Measurements from ENCODE around the gene HMGN3. TPM values are rescaled to one million over a fixed set of nuclear protein-coding genes. Genes with fewer than 3 reads are reported as not detected.

Gene HMGN3
- total and polyA plus RNA-seq, 2 of the 13 experiments (the other 11 are each of a cell fraction or from before 2014, with no cell fraction given) = 67.9 to 145 TPM

- in situ Hi-C loops (cut with HindIII; ENCODE audit: extremely low pct_ligation_motif_present, low pct_unique_long_range_greater_than_20kb) = no loop called here
- CTCF ChIA-PET (ENCODE audit: low intra/inter-chr PET ratio, low total read pairs) = no interaction called here
- no peaks in the 10 kb centered on the region for H3K36me3 ChIP-seq (replicated peaks in 1 of 2; ENCODE audit: control insufficient read depth in 1 of 2, insufficient read depth in 2 of 2, low read length in 2 of 2)
Observed at GRCh38 chr6:79170431-79170830, 64.1 kb downstream of the HMGN3 start.

More at GRCh38 chr6:79170431-79170830, 64.1 kb downstream of the HMGN3 start:
- no TSS peak for BruUV-seq (replicated peaks)
- H2AFZ ChIP-seq (ENCODE audit: low read length) = no peak overlapping the region
- H3K27ac ChIP-seq (ENCODE audit: extremely low read length, insufficient read depth, low read length) = no peak overlapping the region
- POLR2A ChIA-PET = interaction anchor here (0.7 kb wide), 1 partner anchor 20 kb away, joined by 3 read pairs; no protein-coding TSS in a partner anchor
- H3K4me1 ChIP-seq (ENCODE audit: insufficient read depth, low read length) = no peaks in the 10 kb centered on the region
- 56% methylated on average over 5 of the region's 5 CpGs for WGBS (ENCODE audit: low lambda C conversion rate)
- FAIRE-seq (no peak), ATAC-seq (no peak), DNase-seq (ENCODE audit: low spot score) (no peak)
- H3K9me3 ChIP-seq (ENCODE audit: low read length) = no peaks in the 10 kb centered on the region
- intact Hi-C loops (cut with micrococcal nuclease; ENCODE audit: unreplicated experiment) = no loop called here
- no peak overlapping the region for H3K4me3 ChIP-seq (replicated peaks in 1 of 3; ENCODE audit: insufficient read depth in 1 of 3, low read depth in 2 of 3, low read length in 3 of 3)
- H3K79me2 ChIP-seq (ENCODE audit: insufficient read depth, low read length) = no peaks in the 10 kb centered on the region
- H3K27me3 ChIP-seq (ENCODE audit: control insufficient read depth in 1 of 2, insufficient read depth in 2 of 2, low read length in 2 of 2) = no peaks in the 10 kb centered on the region
- H4K20me1 ChIP-seq (ENCODE audit: insufficient read depth, low read length) = no peaks in the 10 kb centered on the region
- TF ChIP-seq IRF9 (CRISPR knock-in tag; IDR thresholded peaks at IDR 0.05; ENCODE audit: borderline replicate concordance) = no peak
- no peak for TF ChIP-seq SIX4 (CRISPR knock-in tag; IDR thresholded peaks at IDR 0.05)
- no peak for TF ChIP-seq POLR2AphosphoS2 (IDR thresholded peaks at IDR 0.05; ENCODE audit: low read depth, low read length)
- no peak for TF ChIP-seq MBD4 (IDR thresholded peaks at IDR 0.05; ENCODE audit: borderline replicate concordance, low read length)
- TF ChIP-seq YEATS2 (CRISPR knock-in tag; IDR thresholded peaks at IDR 0.05; ENCODE audit: borderline replicate concordance) = no peak
- no peak for TF ChIP-seq RBFOX2 (IDR thresholded peaks at IDR 0.05; ENCODE audit: low read depth, low read length)
- no peak for TF ChIP-seq HOMEZ (CRISPR knock-in tag; IDR thresholded peaks at IDR 0.05; ENCODE audit: low read depth)
- no peak for TF ChIP-seq ZNF234 (CRISPR knock-in tag; conservative IDR thresholded peaks at IDR 0.05)
- no peak for TF ChIP-seq CBX1 (IDR thresholded peaks at IDR 0.05; ENCODE audit: low read depth)
- TF ChIP-seq TBL1XR1 (IDR thresholded peaks at IDR 0.05; ENCODE audit: borderline replicate concordance, low read length, partially characterized antibody) = no peak
- TF ChIP-seq SYNCRIP (IDR thresholded peaks at IDR 0.05; ENCODE audit: insufficient read depth, low read depth, low read length) = no peak
- TF ChIP-seq CERS6 (CRISPR knock-in tag; IDR thresholded peaks at IDR 0.05) = no peak
- no peak for TF ChIP-seq ZNF841 (CRISPR knock-in tag; IDR thresholded peaks at IDR 0.05; ENCODE audit: borderline replicate concordance)
- no peak for TF ChIP-seq ARID5B (CRISPR knock-in tag; IDR thresholded peaks at IDR 0.05)
- TF ChIP-seq BCL3 (CRISPR knock-in tag; IDR thresholded peaks at IDR 0.05) = no peak
- no peak for TF ChIP-seq HNRNPK (IDR thresholded peaks at IDR 0.05; ENCODE audit: low read depth, low read length, poor library complexity, severe bottlenecking)
- no peak for TF ChIP-seq CREM (IDR thresholded peaks at IDR 0.05)
- no peak for TF ChIP-seq CREM (CRISPR knock-in tag; IDR thresholded peaks at IDR 0.05)
- no peak overlapping the region for H3K9ac ChIP-seq (ENCODE audit: insufficient read depth, low read depth, low read length)
- H3K4me2 ChIP-seq (ENCODE audit: low read depth, low read length) = no peak overlapping the region

All from HepG2 (cell line).